HG03378 (cell line): Measurements from ENCODE around the gene FAM76A.

Source experiments
- ATAC-seq: cut with Tn5 transposase; IDR thresholded peaks from one replicate; pipeline ENCODE4 v1.9.1; 2021; ENCODE audit warnings: mild to moderate bottlenecking, moderate library complexity; ENCODE audit not compliant: unreplicated experiment

The FAM76A gene

DNA sequence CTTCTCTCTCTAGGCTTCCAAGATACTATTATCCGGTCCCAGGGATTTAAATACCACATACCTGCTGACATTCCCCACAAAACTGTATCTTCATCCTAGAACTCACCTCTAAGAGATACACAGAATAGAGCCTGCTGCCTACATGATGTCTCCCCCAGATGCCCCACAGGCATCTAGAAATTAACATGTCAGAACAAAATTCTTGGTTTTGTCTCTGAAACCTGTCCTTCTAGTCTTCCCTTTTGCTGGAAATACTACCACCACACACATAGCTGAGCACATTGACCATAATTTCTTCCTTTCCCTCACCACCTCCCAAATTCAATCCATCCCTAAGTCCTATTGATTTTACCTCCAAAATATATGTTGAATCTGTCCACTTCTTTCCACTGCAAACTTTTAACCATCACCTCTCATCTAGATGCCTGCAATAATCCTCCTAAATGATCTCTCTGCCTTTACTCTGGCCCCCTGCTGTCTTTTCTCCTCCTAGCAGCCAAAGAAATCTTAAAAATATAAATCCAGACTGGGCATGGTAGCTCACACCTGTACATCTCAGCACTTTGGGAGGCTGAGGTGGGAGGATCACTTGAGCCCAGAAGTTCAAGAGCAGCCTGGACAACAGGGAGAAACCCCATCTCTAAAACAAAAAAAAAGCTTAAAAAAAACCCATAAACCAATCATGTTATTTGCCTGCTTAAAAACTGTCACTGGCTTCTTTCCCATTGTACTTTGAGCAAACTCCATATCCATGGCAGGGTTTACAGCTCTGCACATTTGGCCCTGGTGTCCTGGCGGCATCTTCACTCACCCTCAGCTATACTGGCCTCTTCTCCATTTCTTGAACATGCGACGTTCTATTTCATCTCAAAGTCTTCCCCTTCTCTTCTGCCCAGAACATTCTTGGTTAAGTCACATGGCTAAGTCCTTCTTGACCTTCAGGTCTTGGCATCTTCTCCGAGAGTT is 6.2 kb upstream of the FAM76A start:
- no peak for ATAC-seq

DNA sequence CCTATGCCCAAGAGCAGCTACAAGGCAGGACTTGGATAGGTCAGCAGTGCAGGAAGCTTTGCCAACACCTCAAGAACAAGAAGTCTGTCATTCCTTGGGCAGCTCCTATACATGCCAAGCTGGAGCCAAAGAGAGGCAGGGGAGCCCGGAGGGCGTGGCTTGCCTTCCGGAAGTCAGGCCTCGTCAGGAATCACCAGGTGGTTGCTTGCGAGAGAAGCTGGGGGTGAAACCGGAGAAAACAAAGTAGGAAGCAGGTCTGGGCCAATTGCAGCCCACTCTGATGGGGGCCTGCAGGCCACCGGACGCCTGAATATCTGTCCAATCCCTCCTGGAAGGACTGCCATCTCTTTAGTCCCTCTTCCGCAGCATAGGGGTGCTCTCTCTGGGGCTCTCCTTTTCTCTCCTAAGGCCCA is 794 bp upstream of the FAM76A start:
- ATAC-seq: no peak

DNA sequence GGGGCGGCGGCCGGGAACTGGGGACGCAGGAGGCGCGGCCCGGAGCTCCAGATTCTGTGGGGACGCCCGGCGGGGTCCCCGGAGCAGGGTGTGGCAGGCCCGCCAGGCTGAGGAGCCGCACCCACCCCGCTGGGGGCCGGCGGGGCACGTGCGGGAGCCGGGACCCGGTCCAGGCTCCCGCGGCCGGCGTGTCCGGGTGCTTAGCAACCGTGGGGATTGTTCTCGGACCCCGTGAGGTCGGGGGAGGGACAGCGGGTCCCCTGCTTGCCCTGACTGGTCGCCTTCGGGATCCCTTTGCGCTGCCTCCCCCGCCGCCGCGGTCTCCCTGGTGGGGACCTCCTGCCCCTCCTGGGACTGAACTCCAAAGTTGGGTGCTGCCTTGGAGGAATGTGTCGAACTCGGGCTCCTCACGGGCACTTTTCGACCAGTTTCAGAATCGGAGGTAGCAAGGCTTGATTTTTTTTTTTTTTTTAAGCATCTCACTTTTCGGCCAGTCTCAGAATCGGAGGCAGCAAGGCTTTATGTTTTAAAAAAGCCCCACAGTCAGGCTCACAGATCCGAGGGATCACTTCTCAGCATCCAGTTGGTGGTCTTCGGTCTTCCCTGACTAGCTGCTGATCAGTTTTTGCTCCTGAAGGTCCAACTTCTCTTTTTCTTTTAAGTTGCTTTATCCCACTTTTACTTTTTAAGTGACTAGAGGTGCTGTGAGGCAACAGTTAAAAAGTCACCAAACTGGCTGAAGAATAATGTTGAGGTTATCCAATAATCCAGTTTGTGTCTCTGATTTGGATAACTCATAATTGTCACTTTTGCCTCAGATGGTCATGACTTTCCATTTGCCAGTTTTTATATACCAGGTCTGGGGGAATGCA is 648 bp downstream of the FAM76A start:
- peak; percentile 19 for ATAC-seq

DNA sequence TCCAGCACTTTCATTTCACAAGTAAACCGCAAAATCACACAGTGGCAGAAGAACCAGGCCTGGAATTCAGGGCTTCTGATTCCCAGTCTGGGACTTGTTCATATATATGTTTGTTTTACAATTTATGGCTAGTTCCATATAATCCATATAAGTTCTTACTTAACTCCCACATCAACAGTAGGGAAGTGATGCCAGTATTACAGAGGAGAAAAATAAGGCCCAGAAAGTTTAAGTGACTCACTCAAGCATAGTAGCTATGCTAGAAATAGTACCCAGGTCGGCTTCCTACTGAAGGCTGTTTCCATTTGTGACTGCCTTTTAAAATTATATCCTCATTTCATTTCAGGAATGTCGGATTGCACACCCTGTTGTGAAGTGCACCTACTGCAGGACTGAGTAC is 1.4 kb downstream of the FAM76A start:
- ATAC-seq: no peak

DNA sequence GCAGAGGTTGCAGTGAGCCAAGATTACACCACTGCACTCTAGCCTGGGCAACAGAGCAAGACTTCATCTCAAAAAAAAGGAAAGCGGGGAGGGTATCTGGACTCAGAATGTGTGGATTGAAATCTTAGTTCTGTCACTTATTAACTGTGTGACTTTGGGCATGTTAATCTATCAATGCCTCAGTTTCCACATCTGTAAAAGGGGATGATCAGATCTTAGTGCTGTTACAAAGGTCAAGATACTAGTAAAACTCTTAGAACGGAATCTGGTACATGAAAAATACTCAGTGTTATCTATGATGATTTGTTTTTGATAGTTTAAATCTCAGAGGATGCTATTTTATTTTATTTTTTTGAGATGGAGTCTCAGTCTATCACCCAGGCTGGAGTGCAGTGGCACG is 10.5 kb downstream of the FAM76A start:
- no peak for ATAC-seq

DNA sequence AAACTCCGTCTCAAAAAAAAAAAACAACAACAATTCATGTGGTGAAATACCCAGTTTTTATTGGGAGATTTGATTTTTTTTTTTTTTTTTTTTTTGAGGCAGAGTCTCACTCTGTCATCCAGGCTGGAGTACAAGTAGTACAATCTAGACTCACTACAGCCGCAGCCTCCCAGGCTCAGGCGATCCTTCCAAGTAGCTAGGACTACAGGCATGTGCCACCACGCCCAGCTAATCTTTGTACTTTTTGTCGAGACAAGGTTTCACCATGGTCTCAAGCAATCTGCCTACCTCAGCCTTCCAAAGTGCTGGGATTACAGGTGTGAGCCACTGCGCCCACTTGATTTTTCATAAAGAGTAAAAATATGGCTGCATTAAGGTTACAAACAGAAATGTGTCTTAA is 15.4 kb downstream of the FAM76A start:
- ATAC-seq: no peak

DNA sequence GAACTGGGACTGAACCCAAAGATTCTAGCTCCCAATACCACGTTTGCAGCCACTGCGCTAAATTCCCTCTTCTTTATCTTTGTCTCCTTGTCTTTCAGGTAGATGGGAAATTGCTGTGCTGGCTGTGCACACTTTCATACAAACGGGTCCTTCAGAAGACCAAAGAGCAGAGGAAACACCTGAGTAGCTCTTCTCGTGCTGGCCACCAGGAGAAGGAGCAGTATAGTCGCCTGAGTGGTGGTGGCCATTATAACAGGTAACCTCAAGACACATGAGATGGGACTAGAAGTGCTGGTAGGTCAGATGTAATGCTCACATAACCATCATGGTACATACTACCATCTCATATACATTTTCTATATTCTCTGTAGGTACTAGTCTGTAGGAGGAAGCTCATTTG is 18.8 kb downstream of the FAM76A start:
- no peak for ATAC-seq

DNA sequence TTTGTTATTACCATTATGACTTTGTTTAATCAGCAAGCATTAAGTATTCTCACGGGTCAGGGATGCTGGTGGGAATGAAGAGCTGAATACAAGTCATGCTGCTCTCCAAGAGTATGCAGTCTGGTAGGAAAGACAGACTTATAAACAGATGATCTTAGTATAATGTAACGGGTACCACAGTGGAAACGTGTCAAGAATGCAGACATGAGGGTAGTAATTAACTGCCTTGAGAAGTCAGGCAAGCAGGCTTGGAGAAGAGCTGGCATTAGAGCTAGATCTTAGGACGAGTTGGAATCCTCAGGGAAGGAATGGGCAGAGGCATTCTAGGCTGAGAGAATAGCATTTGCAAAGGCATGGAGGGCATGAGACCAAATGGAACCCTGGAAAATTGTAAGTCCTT is 19.7 kb downstream of the FAM76A start:
- no peak for ATAC-seq

DNA sequence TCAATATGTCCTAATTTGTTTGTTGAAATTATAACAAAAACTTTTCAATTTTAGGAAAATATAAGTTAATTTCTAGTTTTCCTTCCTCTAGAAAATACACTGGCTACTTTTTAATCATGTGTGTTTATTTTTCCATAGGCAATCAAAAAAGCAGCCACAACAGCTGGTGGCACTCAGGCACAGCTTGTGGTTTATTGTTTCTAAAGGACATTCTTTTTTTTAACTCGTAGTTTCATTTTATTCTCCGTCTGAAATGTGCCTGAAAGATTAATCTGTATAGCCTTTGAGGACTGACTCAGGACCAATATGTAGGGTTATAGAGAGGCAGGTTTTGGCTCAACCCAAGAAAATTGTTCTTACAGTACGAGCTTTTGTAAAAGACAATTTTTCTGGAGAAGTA is 26.6 kb downstream of the FAM76A start:
- ATAC-seq: no peak

DNA sequence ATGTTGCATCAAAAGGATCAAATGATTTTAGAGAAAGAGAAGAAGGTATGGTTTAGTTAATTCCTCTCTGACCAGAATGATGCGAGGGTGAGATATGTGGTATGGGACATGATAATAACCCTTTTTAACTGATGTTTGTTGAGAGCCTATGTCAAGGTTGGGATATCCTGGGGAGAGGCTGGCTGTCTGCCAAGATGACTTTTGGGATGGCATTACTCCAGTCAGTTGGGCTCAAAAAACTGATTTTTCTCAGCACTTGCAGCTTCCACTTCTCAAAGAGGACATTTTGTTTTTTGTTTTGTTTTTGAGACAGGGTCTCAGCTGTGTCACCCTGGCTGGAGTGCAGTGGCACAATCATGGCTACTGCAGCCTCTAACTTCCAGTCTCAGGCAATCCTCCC is 29.5 kb downstream of the FAM76A start:
- ATAC-seq: no peak

DNA sequence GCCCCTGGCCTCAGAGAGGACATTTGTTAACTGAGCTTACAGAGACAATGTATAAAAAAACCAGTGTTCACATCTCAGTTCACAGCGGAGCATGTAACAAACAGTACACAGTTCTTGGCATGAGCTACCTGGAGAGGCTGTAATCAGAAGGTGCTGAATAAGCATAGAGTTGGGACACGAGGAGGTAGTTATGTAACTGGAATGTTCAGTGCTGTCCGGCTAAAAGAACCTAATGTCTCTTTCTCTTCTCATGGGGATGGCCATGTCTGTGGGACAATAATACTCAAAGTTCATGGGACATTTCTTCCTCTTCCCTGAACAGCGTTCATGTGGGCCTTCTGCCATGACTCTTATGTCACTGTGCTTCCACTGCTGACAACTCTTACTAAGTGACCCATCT is 30.1 kb downstream of the FAM76A start:
- no peak for ATAC-seq

DNA sequence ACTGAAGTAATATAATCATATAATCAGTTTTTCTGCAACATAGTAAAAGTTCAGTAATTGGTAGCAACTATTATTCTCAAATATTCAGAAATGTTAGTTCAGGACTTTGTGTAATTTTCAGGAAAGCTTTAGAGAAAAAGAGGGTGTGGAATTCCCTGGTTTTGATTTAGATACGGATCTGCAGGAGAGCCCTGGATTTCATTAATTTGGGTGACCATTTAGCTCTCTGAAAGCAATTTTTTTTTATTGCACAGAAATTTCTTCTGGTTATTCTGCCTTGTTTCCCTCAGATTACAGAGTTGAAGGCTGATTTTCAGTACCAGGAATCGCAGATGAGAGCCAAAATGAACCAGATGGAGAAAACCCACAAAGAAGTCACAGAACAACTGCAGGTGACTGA is 33.5 kb downstream of the FAM76A start:
- no peak for ATAC-seq

DNA sequence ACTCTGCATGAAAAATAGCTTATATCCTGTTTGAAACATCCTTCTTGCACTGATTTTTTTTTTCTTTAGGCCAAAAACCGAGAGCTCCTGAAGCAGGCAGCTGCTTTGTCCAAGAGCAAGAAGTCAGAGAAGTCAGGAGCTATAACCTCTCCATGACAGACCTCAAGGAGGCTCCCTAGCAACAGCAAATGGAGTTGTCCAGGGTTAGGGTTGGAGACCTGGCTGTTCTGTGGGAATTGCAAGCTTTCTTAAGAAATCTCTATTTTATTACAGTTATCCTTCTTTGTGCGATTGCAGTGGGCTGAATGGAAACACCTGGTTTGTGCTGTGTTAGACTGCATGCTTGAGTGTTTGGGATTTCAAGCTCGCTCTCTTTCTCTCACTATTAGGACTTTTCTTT is 34.7 kb downstream of the FAM76A start:
- no peak for ATAC-seq

DNA sequence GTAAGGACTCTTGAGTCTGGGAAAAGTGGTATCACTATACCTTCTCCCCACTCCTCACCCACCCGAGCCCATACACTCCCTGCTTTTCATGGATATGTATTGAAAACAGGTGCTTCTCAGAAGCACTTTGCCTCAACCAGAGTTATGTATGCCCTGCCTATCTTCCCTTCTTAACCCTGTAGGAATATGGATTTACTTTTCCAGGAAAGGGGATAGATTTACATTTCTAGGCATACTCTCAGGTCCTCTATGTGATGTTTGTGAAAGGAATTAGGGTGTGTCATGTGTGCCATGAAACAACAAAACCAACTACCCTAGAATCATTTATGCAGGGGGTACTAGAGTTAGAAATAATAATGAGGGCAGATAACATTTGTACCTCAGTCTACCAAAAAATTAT is 36.3 kb downstream of the FAM76A start:
- ATAC-seq: no peak

DNA sequence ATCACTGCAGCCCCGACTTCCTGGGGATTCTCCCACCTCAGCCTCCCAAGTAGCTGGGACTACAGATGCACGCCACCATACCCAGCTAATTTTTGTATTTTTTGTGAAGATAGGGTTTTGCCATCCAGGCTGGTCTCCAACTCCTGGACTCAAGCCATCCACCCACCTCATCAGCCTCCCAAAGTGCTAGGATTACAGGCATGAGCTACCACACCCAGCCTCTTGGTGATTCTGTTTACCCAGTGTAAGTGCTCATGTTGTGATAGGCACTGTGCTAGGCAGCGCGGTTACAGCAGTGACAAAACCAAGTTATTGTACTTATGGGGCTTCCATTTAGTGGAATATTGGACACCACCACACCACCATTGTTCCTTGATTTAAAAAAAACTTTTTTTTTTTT is 37.6 kb downstream of the FAM76A start:
- no peak for ATAC-seq

DNA sequence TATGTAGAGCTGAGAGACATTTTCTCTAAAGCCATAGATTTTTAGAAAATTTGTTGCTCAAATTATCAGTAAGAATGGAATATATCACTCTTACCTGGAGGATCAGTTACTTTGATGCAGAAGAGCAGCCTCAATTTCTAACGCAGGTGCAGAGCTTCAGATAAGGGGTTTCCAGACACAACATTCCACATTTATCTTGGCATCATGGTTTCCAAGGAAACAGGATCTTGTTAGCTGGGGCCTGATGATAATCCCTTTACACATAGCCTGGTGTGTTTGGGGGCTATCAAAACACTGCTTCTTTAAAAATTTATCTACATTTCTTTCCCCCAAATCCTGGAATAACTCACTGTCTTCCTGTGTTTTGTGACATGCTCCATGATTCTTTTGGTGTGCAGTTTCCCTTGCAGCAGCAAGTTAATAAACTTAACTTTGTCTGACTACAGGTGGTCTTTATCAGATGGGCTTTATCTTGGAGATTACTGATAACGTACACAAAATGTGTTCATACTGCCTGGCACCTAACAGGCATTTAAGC is 44.6 kb downstream of the FAM76A start:
- no peak for ATAC-seq

DNA sequence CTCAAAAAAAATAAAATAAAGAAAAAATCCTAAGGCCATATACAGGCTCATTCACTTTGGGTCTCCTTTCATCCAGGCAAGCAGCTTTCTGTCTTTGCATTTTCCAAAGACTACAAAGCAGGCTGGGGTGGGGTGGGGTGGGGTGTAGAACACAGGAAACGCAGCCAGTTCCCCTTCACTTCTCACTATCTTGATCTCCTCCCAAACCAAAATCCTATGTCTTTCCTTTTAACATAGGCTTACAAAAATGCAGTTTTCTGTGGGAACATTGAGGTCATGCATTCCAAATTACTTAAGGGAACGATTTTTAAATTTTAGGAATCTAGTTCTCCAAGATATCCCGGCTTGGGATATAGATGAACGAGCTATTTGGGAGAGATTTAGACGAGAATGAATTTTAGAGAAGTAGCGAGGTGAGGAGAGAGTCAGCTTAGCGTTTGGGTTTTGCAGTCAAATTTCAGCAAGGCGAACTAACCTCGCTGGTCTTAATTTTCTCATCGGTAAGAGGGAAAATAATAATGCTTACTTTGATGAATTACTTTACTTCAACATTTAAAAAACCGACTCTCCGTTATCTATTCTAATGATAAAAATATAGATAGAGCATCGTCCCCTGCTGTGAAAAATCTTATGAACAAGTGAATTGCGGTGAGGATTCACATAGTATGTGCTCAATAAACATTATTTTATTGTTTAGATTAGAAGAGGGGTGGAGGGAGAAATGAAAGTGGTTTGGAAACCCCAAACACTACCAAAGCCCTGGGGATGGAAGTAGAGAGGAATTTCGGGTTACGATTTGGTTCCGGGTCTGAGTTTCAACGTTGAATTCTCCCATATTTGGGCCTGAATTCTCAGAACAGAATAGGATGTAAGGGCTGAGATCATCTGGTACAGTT is 46.5 kb downstream of the FAM76A start:
- no peak for ATAC-seq

DNA sequence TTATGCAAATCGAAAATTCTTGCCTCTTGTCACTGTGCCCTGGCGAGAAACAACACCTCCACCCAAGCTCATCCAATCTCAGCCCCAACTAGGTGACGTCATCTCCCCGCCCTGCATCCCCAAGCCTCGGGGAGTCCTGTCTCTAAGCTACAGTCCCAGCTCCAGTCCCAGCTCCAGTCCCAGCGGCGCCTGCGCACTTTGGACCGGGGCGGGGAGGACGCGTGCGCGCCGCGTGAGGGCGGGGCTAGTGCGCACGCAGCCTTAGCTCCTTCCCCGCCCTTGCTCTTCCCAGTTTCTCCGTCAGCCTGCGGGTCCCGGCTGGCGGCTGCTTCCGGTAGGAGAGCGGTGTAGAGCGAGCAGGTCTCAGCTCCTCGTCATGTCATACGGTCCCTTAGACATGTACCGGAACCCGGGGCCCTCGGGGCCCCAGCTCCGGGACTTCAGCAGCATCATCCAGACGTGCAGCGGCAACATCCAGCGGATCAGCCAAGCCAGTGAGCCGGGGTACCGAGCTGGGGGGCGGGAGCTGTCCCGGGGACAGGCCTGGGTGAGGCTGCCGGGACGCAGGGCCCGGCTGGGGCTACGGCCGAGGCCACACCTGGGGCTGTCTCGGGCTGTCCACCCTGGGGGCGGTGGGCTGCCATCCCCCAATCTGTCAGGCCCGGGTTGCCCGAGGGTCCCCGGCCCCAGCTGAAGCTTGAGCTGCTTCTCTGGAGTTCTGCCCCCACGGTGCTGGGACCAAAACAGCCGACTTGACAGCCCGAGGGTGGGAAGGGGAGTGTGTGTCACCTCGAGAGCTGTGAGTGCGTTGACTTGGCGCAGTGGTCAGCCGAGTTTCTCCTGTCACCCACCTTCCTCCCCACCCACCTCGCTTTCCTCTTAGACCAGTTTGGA is 47.4 kb downstream of the FAM76A start, which contains the start of gene STX12:
TSS of gene STX12 (plus strand) at position 288 of the 894 bp plus-strand sequence. CDS start at position 377, 89 bp downstream.
- ATAC-seq: peak; percentile 89

DNA sequence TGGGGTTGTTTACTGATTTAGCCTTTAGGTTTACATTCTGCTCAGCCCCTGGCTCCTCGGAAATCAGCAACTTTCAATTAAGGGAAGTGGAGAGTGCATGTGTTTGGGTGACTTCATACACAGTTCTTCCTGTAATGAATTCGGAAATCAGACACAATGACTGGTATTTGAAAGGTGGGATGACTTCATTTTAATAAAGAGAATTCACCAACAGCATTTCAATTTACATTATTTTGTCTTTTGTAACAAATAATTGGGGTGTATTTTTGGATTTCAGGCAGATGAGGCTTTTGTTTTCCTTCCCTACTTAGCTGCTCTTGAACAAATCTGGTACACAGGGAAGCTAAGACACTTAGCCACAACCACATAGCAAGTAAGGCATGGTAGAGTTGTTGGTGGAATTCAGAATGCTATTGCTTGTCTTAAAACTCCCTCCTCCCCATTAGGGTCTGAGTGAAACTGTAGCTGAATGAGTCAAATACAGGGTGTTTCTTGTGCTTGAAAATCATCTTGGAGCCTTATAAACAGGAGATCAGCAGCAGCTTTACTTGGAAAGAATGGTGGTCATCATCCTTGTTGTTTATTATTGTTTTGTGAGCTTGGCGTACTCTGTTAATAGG is 48.2 kb downstream of the FAM76A start:
- ATAC-seq: no peak
